GM18507 (cell line): ENCODE data around the gene MAEA.

Experiments used
- DNase-seq: peaks from one replicate; pipeline ENCODE4 v3.0.0; 2011; ENCODE audit warnings: low read depth; ENCODE audit not compliant: insufficient read length; ENCODE audit errors: extremely low spot score
- FAIRE-seq: peaks from 2 replicates; lab custom pipeline; 2011; peaks lifted over from hg19 to GRCh38; lab: Jason Lieb, UNC

The MAEA gene

DNA sequence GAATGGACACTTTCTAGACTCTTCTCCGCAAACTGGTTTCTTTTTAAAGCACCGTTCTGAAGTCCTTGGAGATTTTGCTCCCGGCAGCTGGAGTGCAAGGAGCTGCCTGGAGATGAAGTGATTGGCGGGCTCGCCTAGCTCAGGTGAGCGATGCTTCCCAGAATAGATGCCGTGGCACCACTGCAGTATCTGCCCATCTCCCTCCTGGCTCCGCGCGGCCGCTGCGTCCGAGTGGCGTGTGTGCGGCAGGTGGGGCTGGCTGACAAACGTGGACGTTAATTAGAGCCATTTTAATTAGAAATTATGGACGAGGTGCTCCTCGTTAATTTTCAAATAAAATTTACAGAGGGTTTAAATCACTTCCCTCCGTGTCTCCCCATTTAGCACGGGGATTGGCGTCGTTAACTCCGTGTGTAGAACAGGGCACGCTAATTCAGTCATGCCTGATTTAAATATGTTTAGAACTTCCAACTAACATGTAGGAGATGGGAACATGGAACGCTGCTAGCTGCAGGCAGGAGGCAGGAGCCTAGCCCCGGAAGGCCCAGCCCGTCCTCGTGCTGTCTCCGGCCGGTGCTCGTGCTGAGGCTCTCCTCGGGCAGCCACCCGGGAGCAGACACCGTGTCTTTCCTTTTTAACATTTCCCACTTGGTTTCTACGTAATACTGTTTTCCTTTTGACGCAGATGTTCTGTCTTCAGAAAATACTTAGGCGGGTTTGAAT is 68.9 kb downstream of the MAEA start:
- FAIRE-seq (no peak), DNase-seq (no peak)

DNA sequence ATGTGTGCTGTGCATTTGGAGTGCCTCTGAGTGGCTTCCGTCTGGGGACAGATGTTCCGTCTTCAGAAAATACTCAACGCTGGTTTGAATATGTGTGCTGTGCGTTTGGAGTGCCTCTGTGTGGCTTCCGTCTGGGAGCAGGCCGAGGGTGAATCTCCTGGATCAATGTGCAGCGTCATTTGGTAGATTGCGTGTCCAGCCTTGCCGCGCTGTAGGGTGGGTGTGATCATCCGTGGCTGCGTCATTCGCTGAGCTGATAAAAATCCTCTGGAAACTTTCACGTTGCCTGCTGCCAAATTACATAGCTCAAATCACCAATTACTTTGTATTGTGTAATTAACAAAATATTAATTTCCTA is 69.4 kb downstream of the MAEA start:
- DNase-seq (no peak), FAIRE-seq (no peak)

DNA sequence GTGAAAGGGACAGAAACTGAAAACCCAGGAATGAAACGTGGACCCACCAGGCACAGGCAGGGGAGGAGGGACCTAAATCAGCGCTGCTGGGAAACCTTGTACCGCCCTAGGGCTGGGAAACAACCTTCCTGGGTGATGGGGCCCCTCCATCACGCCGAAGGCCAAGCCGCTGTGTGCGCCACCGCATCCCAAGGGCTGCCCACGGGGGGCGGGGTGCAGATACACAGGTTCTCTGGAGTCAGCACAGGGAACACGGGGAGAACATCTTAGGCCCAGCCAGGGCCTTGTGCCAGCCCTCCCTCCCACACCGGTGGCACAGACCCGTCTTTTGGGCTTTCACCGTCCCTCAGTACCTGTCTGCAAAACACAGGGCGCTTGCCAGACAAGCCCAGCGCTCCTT is 70.3 kb downstream of the MAEA start:
- DNase-seq (no peak), FAIRE-seq (no peak)

DNA sequence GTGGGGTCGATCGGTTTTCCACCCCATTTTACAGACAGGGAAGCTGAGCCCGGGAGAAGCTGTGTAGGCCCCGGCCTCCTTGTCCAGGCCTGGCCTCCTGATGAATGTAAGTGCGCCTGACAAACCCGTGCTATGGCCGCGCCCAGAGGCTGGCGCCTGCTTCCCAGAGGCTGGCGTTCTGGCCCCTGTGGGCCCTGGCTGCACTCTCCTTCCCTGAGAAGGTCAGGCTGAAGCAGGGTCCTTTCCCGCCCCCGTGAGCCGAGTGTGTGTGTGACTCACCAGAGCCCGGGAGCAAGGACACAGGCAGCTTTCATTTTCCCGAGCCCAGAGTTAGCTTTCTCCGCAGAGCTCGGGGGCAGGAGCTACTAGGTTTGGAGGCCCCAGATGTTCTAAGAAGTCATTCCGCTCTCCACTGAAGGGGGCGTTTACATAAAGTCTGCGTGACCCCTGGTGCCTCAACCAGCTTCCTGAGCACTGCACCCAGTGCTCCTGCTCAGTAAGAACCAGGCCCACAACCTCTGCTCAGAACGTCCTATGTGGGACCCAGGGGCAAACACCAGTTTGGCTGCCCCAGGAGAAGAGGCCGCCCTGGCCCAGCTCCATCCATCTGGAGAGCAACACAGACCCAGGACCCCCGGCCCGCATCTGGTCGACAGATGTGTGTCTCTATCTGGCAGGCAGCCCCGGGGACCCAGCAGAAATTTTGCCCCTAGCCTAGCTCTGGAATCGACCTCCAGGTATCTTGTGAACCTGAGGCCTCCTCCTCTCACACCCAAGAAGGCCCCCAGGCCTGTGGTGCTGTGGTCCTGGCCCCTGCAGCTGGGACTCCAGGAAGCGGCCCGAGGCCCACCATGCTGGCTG is 71.0 kb downstream of the MAEA start:
- no peak for FAIRE-seq
- DNase-seq: no peak

DNA sequence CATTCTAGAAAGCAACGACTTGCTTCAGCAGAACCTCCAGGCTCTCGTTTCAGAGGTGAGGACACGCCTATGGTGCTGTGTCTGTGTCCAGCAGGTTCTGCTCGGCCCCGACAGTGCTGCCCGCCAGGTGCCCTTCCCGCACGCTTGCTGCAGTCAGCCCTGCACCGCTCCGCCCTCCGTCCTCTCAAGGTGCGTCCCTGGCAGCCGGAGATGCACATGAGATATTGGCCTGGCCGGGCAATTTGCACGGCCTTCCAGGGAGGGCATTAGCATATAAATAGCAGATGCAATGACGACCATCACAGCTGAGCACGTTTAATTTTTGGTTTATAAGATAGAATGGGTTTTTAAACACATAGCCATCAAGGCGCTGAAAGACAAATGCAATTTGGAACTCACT is 71.7 kb downstream of the MAEA start:
- DNase-seq (no peak), FAIRE-seq (no peak)

DNA sequence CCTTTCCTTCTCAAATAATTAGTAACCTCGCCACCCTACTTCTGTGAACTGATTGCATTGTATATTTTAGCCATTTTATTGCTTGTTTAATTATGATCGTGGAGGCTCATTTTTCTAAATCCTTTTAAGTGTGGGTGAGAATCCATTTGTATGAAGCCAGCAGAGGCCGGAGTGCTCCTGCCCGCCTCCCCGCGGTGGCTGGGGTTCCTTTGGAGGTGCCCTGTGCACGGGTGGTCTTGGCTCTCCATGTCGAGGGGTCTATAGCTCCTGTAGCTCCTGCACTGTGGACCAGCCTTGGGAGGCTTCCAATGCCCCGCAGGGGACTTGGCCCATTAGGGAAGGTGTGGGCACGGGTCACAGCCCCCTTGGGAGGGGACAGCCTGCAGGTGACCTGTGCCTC is 72.4 kb downstream of the MAEA start:
- DNase-seq (no peak), FAIRE-seq (no peak)

DNA sequence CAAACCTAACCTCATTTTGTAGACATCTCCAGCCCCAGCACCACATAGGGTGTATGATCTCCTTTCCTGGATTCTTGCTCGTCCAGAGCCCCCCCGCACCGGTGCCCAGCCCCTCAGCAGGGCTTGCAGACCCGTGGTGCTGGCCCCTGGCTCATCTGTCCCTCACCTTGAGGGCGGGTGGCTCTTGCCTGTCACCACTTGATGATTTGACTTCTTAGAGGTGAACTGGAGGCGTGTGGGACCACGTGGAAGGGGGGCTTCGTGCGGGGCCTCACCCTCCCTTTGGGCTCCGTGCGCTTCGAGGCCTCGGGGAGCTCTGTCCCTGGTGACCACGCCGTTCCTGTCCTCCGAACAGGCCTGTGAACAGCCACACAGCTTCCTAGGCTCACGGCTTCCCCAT is 72.8 kb downstream of the MAEA start:
- DNase-seq: no peak
- no peak for FAIRE-seq

DNA sequence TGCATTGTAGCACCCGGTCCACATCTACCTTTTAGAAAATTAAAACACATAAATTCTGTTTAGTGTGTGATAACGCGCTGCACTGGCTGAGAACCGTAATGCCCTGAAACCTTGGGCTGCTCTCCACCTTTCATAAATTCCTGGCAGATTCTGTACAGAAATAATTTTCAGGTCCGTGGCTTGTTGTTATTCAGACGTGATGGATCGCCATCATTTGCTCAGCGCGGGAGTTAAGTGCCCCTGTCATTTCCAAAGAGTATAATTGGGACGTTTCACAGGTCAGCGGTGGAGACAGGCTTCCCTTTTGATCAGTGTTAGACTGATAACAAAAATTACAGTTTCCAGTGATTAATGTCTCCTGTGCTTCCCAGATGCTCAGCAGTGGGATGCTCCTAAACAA is 73.8 kb downstream of the MAEA start:
- FAIRE-seq (no peak), DNase-seq (no peak)

DNA sequence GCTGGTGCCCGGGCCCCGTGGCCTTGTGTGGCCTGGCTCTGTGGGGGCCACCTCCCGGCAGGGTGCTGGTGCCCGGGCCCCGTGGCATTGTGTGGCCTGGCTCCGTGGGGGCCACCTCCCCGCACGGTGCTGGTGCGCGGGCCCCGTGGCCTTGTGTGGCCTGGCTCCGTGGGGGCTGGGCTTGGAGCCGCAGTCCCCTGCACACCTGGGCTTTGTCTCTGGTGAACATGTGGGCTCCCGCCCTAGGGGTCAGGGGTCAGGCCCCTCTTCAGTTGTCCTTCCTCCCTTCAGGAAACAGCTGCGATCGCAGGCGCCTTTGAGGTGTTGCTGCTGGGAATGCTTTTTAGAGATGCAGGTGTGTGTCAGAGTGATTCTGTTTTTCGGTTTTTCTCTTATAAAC is 74.5 kb downstream of the MAEA start:
- no peak for FAIRE-seq

DNA sequence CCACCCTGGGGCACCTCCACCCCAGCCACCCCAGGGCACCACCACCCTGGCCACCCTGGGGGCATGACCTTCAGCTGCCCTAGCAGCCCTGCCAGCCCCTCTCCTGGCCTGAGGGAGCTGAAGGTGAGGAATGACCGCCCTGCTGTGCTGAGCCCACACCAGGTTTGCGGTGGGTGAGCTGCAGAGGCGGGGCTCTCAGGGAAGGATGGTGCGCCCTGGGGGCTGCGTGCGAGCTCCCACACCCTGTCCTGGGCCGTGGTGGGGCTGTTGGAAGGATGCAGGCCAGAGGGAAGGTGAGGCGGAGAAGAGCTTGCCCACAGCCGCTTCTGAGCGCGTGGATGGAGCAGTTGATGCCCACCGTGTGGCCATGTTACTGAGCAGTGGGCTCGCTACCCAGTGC is 75.1 kb downstream of the MAEA start:
- DNase-seq (no peak), FAIRE-seq (no peak)

More for the DNA sequence above, 74.5 kb downstream of the MAEA start:
- no peak for DNase-seq

DNA sequence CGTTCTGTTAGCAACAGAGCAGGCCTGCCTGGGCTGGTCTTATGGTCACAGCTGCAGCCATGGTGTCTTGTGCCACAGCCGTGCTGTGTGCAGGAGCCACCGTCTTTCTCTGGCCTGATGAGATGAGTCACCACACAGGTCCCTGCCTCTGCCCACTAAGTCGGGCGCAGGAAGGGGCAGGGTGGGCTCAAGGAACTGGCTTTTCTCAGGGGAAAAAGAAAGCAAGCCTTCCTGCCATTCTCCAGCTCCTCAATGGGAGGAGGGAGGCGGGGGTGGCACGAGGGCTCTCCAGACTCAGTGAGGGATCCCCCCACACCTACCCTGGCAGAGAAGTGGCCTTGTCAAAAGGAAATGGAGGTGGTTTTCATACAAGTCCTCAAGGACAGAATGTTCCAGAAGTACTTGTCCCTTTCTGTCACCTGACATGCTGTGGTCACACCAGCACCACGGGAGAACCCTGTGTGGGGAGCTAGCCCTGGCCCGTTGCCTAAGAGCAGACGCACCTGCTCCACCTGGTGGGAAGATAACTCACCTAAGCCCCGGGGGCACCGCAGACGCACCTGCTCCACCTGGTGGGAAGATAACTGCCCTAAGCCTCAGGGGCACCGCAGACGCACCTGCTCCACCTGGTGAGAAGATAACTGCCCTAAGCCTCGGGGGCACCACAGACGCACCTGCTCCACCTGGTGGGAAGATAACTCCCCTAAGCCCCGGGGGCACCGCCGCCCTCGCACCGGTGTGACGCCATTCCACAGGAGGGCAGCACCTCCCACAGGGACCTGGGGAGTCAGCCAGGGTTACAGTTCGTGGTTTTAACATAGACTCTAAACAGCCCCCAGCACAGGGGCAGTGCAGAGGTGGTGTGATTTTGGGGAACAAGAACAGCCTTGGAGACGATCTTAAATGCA is 75.8 kb downstream of the MAEA start:
- no peak for DNase-seq

DNA sequence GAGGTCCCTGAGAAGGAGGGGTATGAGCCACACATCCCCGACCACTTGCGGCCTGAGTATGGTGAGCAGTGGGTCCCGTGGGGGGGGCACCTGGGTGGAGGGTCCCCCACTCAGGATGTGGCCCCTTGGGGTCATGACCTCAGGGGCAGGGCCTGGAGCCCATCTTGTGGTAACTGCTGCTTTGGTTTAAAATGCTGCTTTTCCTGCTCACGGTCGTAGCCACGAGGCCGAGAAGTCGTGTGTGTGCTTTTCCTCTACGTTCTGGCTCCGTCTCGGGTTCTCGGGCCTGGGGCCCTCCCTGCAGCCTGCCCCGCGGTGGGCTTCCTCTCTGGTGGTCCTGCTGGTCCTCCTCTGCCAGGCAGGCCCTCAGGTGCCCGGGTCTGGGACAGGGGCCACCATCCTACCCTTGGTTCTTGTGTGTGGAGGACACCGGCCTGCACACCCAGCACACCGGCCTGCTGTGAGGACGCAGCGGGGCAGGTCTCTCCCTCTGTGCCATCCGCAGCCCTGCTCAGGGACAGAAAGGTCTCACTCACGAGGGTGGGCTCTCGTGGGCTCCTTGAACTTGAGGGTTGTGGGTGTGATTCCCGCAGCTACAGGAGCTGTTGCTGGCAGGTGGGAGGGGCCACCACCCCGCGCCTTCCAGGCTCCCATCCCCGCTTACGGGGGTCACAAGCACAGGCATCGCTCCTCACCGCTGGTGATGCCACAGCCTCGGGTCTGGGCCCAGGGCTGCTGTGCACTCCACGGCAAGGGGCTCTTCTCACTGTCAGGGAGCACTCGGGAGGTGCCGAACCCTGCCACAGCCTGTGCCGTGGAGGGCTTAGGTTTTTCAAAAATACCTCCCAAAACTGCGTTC is 76.9 kb downstream of the MAEA start:
- FAIRE-seq (no peak), DNase-seq (no peak)

More for the DNA sequence above, 75.8 kb downstream of the MAEA start:
- FAIRE-seq: no peak

DNA sequence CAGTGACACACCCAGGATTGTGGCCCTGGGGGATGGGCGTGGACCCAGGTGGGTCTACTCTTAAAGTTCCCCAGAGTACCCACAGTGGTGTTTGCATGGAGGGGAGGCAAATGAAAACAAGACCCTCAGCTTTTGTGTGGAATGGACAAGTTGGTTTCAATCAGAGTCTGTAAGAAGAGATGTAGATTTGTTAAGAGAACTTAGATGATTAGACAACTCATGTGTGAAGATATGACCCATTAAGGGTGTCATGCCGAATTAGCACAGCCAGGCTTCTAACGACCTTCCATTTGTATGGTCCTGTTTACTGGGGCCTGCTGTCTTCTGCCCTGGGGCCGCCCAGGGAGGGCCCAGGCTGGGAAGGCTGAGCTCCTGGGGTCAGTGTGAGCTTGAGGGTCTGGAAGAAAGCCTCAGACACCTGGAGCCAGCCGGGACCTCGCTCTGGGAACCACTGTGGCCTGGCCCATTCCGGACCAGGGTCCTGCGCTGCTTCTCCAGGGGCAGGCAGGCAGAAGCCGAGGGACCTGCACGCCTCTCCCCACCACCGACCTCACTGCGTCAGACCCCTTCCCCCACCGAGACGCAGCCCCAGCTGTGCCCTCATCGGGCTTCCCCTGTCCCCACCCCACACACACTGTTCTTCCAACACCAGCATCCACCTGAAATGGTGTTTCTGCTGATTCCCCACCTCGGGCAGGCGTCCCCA is 77.7 kb downstream of the MAEA start:
- FAIRE-seq (no peak), DNase-seq (no peak)

DNA sequence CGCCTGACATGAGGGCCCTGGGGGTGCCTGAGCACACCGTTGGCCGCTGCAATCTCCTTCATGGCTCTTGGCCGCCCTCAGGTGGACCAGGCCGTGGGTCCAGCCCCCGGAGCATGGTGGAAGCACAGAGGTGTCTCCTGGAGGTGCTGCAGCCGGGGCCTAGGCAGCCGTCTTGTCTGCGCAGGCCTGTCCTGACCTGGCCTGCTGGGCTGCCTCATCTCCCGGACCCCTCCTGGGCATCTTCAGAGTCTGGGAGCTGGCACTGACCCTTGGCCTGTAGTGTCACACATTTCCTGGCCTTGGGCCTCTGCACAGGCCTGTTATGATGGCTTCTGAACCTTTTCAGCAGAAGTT is 78.2 kb downstream of the MAEA start:
- no peak for FAIRE-seq
- no peak for DNase-seq

DNA sequence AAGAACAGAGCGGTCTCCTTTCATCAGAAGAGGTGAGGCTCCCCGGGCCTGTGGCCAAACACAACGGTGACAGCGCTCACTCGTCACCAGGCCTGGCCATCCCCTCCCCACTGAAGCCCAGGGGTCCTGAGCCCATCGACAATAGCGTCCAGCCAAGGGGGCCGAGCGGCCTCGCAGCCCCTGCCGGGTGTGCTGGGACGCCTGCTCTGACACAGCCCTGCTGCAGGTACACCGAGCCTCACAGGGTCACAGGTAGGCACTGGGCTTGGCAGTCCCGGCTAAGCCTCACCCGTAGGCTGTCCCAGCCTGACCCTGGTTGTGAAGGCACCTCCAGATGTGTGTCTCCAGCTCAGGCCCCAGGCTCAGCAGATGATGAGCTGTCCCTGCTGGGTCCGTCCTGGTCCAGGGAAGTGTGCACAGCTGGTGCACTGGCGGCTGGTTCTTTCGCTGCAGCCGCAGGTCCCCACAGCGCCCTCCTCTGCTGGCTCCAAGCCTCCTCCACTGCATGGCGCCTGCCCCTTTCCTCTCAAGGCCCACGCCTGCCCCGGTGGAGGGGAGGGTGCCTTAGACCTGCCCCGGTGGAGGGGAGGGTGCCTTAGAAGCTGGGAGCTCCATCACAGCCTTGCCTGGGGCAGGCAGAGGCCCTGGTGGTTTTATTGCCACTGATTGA is 78.9 kb downstream of the MAEA start:
- DNase-seq (no peak), FAIRE-seq (no peak)

DNA sequence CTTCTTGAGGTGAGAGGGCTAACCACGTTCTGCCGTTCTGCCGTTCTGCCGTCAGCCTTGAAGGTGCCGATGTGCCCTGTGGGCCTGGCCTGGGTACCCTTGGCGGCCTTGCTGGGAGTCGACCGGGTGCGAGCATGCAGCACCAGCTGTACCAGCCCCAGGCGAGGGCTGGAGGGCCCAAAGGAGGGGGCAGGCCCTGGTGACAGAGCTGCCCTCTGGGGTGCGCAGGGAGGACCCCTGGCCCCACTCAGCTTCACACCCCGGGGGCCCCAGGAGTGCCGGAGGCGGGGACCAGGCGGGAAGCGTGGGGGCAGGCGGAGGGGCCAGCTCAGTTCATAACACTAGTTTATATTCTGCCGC is 79.4 kb downstream of the MAEA start:
- no peak for DNase-seq
- FAIRE-seq: no peak

DNA sequence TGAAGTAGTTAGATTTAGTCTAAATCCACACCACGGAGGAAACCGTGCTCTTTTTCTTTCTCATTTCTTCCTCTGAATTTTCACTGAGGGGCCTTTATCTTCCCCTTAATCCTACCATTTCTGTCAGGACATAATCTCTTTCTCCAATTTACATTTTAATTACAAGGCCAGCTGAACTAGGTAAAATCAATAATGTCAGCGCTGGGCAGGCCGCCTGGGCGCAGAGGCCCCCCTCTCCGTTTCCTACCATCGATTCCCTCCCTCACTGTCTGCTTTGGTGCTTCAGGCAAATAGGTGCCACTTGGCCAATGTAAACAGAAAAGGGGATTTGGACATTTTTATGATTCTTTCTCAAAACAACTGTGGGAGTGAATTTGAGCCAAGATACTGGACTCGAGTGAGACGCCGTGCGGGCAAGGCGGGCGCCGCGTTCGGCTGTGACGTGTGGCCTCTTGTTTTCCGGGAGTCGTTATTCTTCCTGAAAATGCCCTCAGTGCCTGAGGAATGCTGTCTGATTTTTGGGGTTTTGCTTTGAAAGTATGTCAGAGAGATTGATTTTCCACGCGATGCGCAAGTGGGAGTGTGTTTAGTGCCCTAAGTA is 79.9 kb downstream of the MAEA start:
- FAIRE-seq (no peak), DNase-seq (no peak)
